Measurements from ENCODE around the gene SGCA.

The SGCA gene

DNA sequence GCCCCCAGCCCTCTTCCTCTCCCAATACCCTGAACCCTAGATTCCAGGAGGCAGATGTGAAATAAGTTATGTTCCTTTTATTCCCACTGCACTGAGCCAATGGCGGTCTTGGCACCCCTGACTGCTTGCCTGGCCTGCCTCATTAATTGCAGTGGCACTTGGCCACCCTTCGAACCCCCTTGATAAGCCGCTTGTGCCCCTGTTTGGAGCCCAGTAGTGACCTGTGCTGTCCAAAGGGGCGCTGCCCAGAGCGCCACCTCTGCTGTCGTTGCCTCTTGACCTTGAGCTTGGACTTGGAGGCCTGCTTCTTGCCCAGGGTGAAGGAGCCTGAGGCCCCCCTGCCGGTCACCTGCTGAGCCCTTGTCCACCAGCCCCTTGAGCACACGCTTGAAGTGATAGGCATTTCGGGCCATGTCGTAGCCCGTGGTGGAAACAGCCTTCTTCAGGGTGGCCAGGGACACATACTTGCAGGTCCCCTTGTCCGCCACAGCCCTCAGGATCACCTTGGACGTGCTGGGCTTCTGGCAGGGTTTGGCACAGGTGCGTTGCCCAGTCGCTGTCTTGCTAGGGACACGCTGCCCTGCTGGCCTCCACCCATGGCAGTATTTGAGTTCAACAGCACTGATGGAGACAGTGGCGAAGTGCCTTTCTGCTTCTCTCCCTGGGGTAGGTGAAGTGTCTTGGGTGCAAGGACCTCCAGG lies 5.7 kb downstream of the SGCA start:
- Histone ChIP-seq H3K27ac (no peak overlapping the region), H3K4me3 (ENCODE audit: low read depth, low read length) (no peak overlapping the region), H3K27me3 (replicated peaks) (no peaks in the 10 kb centered on the region), H3K36me3 (replicated peaks) (no peaks in the 10 kb centered on the region)
- in situ Hi-C loops (cut with HindIII; ENCODE audit: low pct_ligation_motif_present, low sequenced_read_pairs) = no loop called here
- DNase-seq = no peak
- TF ChIP-seq, protein P1, sequence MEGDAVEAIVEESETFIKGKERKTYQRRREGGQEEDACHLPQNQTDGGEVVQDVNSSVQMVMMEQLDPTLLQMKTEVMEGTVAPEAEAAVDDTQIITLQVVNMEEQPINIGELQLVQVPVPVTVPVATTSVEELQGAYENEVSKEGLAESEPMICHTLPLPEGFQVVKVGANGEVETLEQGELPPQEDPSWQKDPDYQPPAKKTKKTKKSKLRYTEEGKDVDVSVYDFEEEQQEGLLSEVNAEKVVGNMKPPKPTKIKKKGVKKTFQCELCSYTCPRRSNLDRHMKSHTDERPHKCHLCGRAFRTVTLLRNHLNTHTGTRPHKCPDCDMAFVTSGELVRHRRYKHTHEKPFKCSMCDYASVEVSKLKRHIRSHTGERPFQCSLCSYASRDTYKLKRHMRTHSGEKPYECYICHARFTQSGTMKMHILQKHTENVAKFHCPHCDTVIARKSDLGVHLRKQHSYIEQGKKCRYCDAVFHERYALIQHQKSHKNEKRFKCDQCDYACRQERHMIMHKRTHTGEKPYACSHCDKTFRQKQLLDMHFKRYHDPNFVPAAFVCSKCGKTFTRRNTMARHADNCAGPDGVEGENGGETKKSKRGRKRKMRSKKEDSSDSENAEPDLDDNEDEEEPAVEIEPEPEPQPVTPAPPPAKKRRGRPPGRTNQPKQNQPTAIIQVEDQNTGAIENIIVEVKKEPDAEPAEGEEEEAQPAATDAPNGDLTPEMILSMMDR (IDR thresholded peaks at IDR 0.05; ENCODE audit: low read depth, low read length, missing control alignments) = no peak

DNA sequence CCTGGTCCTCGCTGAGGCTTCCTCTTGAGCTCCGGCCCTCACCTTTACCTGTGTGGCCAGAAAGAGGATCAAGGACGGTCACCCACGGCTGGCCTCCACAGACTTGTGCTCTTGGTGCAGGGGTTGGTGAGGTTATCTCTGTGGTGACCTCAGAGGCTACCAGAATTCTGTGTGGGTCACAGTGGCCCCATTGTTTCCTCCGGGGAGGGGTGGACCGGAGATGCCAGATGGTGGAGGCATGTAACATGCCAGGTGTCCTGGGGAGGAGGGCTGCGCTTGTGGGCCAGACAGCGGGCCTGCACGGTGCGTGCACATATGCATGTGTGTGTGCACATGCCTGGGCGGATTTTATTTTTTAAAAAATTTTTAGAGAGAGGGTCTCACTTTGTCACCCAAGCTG lies 6.3 kb downstream of the SGCA start:
- no peak overlapping the region for H3K27ac ChIP-seq
- H3K4me3 ChIP-seq (ENCODE audit: low read depth, low read length) = no peak overlapping the region
- TF ChIP-seq, protein P1 (IDR thresholded peaks at IDR 0.05; ENCODE audit: low read depth, low read length, missing control alignments) = no peak
- in situ Hi-C loops (cut with HindIII; ENCODE audit: low pct_ligation_motif_present, low sequenced_read_pairs) = no loop called here
- H3K27me3 ChIP-seq (replicated peaks) = no peaks in the 10 kb centered on the region
- H3K36me3 ChIP-seq (replicated peaks) = no peaks in the 10 kb centered on the region
- DNase-seq = no peak

DNA sequence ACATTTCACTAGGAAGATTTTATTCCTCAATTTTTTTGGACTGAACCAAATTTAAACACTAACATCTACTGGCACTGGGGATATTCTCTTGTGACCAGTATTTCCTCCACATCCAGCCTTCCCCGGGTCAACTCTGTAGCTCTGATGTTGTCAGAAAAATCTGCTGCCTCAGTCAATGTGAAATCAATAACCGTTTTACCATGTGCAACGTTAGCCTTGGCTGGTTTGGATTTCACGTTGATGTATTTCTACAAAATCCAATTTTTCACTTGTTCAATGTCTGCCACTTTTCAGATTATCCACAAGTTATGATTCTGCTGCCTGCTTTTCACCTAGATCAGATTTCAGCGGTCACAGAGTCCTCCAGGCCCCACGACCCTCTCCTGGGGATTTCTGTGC lies 7.1 kb downstream of the SGCA start:
- TF ChIP-seq, protein P1 (IDR thresholded peaks at IDR 0.05; ENCODE audit: low read depth, low read length, missing control alignments) = no peak
- Histone ChIP-seq H3K27me3 (replicated peaks) (no peaks in the 10 kb centered on the region), H3K27ac (peak overlapping the region; percentile 91), H3K4me3 (ENCODE audit: low read depth, low read length) (no peak overlapping the region), H3K36me3 (replicated peaks) (no peaks in the 10 kb centered on the region)
- DNase-seq = no peak
- in situ Hi-C loops (cut with HindIII; ENCODE audit: low pct_ligation_motif_present, low sequenced_read_pairs) = no loop called here

DNA sequence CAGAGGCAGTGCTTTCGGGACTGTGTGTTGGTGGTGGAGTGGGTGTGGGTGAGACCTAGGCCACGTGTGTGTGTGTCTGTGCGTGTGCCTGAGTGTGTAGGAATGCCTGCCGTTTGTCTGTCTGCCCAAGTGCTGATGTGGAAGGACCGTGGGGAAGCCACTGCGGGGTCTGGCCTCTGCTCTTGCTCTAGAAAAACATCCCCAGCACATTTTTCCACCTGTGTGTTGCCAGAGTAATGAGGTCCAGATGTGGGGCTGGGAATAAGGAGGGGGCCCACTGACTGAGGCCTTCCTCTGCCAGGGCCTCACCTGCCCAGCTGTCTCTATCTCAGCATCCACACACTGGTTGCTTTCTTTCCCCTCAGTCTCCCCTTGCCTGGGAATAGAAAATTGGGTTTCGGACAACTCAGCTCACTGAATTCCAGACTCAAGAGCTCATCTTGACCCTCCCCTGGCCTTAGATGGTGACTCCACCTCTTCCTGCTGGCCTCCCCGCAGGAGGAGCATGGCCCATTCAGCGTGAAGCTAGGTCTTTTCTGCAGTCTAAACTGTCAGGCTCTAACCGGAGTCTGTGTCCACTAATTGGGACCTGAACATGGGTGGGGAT lies 7.6 kb downstream of the SGCA start:
- in situ Hi-C loops (cut with HindIII; ENCODE audit: low pct_ligation_motif_present, low sequenced_read_pairs) = no loop called here
- peak overlapping the region; percentile 91 for H3K27ac ChIP-seq
- peak; percentile 87 for DNase-seq
- no peaks in the 10 kb centered on the region for H3K27me3 ChIP-seq (replicated peaks)
- H3K4me3 ChIP-seq (ENCODE audit: low read depth, low read length) = no peak overlapping the region
- H3K36me3 ChIP-seq (replicated peaks) = no peaks in the 10 kb centered on the region
- TF ChIP-seq, protein P1 (IDR thresholded peaks at IDR 0.05; ENCODE audit: low read depth, low read length, missing control alignments) = no peak

DNA sequence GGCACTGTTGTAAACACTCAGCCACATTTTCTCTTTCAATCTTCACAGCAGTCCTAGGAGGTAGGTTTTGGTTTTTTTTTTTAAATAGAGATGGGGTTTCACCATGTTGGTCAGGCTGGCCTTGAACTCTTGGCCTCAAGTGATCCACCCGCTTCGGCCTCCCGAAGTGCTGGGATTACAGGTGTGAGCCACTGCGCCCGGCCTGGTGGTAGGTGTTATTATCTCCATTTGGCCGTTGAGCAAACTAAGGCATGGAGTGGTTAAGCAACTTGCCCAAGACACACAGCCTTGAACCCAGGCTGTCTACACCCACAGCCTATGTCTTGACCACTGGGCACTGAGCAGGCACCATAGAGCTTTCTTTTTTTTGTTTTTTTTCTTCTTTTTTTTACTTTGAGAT lies 8.6 kb downstream of the SGCA start:
- no peaks in the 10 kb centered on the region for H3K27me3 ChIP-seq (replicated peaks)
- H3K36me3 ChIP-seq (replicated peaks) = no peaks in the 10 kb centered on the region
- peak; percentile 4 for DNase-seq
- in situ Hi-C loops (cut with HindIII; ENCODE audit: low pct_ligation_motif_present, low sequenced_read_pairs) = no loop called here
- TF ChIP-seq, protein P1 (IDR thresholded peaks at IDR 0.05; ENCODE audit: low read depth, low read length, missing control alignments) = no peak
- H3K27ac ChIP-seq = peak overlapping the region; percentile 91
- no peak overlapping the region for H3K4me3 ChIP-seq (ENCODE audit: low read depth, low read length)

Data from brain microvascular endothelial cell (primary cell).